HUES64 (cell line): ENCODE measurements around the gene C11orf42. TPM values are rescaled to one million over a fixed set of nuclear protein-coding genes. Genes with fewer than 3 reads are reported as not detected.

Source experiments
- H3K27ac ChIP-seq: 2 replicates; pipeline ENCODE4 v1.7.0; 2013; ENCODE audit warnings: low read depth, low read length, inconsistent platforms
- H3K27me3 ChIP-seq: 2 replicates; pipeline ENCODE4 v1.6.1; 2013; ENCODE audit warnings: mild to moderate bottlenecking, low read length; ENCODE audit not compliant: insufficient read depth
- H3K36me3 ChIP-seq: 2 replicates; pipeline ENCODE4 v1.6.1; 2013; ENCODE audit warnings: mild to moderate bottlenecking, low read length; ENCODE audit not compliant: insufficient read depth
- H3K4me1 ChIP-seq: 2 replicates; pipeline ENCODE4 v1.6.1; 2013; ENCODE audit warnings: mild to moderate bottlenecking, low read length, moderate library complexity; ENCODE audit not compliant: insufficient read depth
- H3K4me3 ChIP-seq: 2 replicates; pipeline ENCODE4 v1.5.1; 2013; ENCODE audit warnings: mild to moderate bottlenecking, low read length, moderate library complexity
- H3K9ac ChIP-seq: 2 replicates; pipeline ENCODE4 v1.6.1; 2013; ENCODE audit warnings: mild to moderate bottlenecking, low read depth, low read length
- H3K9me3 ChIP-seq: 2 replicates; pipeline ENCODE4 v1.6.1; 2013; ENCODE audit warnings: low read depth, low read length; ENCODE audit not compliant: insufficient read depth
- WGBS: fragments of 150-250, 120-280 bp; methylation state at CpG from one replicate; pipeline ENCODE4 v1.1.7; 2013; ENCODE audit warnings: missing lambda C conversion rate; 5-methylcytosine and 5-hydroxymethylcytosine counted together
- polyA plus RNA-seq, 2 experiments: library from polyadenylated mRNA; stranded (reverse); fragments of 50-300 nt; gene quantifications; one replicate each; pipeline ENCODE4 v1.2.3, GENCODE V29; 2013

C11orf42 gene
- polyA plus RNA-seq (2013, experiment 1 of 2), result not detected
- polyA plus RNA-seq (2013, experiment 2 of 2), result not detected

DNA sequence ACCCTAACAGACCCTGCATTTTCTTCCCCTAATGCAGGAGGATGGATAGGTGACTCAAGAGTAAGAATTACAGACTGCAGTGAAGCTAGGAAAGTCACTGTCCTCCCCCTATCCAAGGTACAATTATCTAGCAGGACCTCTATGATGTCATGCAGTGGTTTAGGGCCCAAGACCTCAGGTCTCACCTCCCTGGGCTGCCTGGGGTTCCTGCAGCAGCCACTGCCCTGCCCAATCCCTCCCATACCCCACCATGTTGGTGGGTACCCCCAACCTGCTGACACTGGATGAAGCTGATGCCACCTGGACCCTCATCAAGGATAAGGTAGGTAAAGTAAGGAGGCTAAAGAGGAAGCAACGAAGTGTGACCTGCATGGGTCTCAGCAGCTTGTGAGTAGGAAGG, at the start of gene C11orf42:
Gene C11orf42 (plus strand): TSS at position 192 of the 400 bp plus-strand sequence. CDS start 59 bp downstream, at position 251.
- peaks cover 10% of the 10 kb centered on the region for H3K36me3 ChIP-seq
- no peak within 1 kb of the TSS for H3K4me3 ChIP-seq
- H3K9ac ChIP-seq, result no peak within 1 kb of the TSS
- H3K9me3 ChIP-seq, result no peaks in the 10 kb centered on the region
- no peak within 1 kb of the TSS for H3K27ac ChIP-seq
- H3K4me1 ChIP-seq, result no peaks in the 10 kb centered on the region
- no peaks in the 10 kb centered on the region for H3K27me3 ChIP-seq
- 100% methylated on average over 1 of the region's 1 CpG for WGBS

DNA sequence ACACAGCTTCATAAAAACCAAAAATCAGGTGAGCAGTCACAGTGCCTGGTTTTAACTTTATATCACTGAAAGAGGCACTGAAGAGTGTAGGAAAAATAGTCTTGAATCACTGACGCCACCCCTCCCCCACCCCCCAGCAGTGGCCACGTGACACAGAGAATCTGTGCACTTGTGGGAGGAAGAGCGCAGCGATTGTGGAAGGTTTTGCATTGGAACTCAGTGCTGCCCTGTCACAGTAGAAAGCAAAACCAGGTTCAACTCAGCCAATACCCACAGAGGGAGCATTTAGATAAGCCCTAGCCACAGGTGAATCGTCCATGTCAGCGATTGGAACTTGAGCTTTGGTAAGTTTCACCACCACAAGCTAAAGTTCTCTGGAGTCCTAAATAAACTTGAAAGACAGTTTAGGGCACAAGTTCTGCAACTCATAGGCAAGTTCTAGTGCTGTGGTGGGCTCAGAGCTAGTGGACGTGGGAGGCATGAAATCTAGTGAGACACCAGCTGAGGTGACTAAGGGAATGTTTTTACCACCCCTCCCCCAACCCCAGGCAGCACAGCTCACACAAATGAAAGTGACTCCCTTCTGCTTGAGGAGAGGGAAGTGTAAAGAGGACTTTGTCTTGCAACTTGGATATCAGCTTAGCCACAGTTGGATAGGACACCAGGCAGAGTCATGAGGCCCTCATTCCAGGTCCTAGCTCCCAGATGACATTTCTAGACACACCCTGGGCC, 48.6 kb upstream of the C11orf42 start:
- H3K9ac ChIP-seq, result no peak overlapping the region
- no peak overlapping the region for H3K4me3 ChIP-seq
- no peak overlapping the region for H3K27ac ChIP-seq
- H3K4me1 ChIP-seq, result peaks cover 4% of the 10 kb centered on the region; the same call in 1 of the 2 replicates
- no peaks in the 10 kb centered on the region for H3K36me3 ChIP-seq
- WGBS, result 79% methylated on average over 7 of the region's 7 CpGs
- no peaks in the 10 kb centered on the region for H3K9me3 ChIP-seq
- H3K27me3 ChIP-seq, result peaks cover 26% of the 10 kb centered on the region

DNA sequence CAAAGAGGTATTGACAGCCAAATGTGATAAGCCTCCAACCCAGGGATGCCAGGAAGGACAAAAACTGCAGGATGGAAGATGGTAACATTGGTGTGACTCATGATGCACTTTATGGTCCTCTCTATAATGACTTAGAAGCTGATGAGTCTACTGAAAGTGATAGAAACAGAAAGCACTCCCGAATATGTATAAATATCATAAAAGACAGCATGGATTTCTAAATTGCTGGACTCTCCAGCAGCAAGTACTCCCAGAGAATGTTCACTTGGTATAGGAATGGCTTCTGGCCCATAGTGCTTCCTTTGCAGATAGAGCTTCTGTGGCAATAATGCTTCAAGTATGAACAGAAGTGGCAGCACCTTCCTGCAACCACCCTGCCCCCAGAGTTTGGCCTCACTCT, 35.1 kb upstream of the C11orf42 start, which contains the start of gene OR52B2:
Gene OR52B2 (minus strand): TSS at position 101 of the 400 bp plus-strand sequence. CDS start 0 bp downstream, at position 101.
- 83% methylated on average over 1 of the region's 1 CpG for WGBS
- Histone ChIP-seq H3K4me1 (no peaks in the 10 kb centered on the region), H3K27ac (no peak within 1 kb of the TSS), H3K4me3 (no peak within 1 kb of the TSS), H3K27me3 (no peaks in the 10 kb centered on the region), H3K36me3 (no peaks in the 10 kb centered on the region), H3K9me3 (no peaks in the 10 kb centered on the region), H3K9ac (no peak within 1 kb of the TSS)

DNA sequence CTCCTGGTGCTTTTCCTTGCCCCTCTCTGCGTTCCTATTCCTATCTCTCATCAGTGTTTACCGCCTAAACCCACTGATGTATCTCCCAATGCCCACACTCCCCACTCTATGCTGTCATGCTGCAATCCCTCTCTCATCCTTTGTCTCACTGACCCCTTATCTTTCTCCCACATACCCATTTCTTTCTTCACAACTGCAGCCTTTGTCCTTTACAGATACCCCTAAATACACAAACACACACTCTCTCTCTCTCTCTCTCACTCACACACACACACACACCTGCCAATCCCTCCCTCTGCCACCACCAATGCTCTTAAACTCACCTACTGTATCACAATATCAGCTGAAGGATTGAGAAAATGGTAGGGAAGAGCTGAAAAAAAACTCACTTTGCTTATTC, 29.9 kb upstream of the C11orf42 start:
- Histone ChIP-seq H3K36me3 (no peaks in the 10 kb centered on the region), H3K4me1 (no peaks in the 10 kb centered on the region), H3K9me3 (peaks cover 3% of the 10 kb centered on the region; the same call in 1 of the 2 replicates), H3K27ac (no peak overlapping the region), H3K4me3 (no peak overlapping the region), H3K27me3 (no peaks in the 10 kb centered on the region), H3K9ac (no peak overlapping the region)
- 79% methylated on average over 2 of the region's 2 CpGs for WGBS

DNA sequence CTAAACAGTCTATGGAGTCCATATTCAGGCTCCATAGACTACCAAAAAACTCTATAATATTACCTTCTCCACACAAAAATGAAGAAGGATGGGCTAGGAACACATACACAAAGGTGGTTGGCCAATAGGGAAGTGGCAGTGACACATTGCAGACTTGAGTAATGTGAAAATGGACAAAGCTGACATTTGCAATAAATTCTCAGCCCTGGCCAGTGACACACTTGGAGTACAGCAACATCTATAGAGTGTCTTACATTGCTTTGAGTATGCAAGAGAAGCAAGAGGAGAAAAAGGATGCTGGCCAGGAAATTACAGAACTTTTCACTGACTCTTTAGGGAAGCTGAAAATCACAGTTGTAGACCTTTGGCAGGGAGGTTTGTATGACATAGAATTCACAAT, 13.6 kb upstream of the C11orf42 start:
- H3K27ac ChIP-seq, result no peak overlapping the region
- no peaks in the 10 kb centered on the region for H3K4me1 ChIP-seq
- H3K9me3 ChIP-seq, result no peaks in the 10 kb centered on the region
- no peaks in the 10 kb centered on the region for H3K27me3 ChIP-seq
- no peak overlapping the region for H3K4me3 ChIP-seq
- H3K36me3 ChIP-seq, result no peaks in the 10 kb centered on the region
- no peak overlapping the region for H3K9ac ChIP-seq

DNA sequence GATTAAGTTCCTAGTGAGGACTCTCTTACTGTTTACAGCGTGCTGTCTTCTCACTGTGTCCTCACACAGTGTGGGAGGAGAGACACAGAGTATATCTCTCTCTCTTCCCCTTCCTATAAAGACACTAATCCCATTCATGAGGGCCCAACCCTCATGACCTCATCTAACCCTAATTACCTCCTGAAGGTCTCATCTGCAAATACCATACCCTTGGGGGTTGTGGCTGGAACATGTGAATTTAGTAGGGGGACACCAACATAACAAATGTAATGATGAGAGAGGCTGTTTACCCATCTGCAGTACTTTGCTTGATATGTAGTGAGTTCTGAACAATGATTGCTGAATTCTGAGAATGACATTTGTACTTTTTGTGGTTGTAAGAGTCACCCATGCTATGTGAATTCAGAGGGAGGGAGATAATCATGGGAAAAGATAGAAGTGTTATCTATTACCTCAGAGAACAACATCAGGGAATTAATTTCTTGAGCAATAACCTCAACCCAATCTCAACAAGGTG, 11.2 kb upstream of the C11orf42 start:
- H3K27ac ChIP-seq, result no peak overlapping the region
- 100% methylated on average over 1 of the region's 1 CpG for WGBS
- H3K4me1 ChIP-seq, result no peaks in the 10 kb centered on the region

DNA sequence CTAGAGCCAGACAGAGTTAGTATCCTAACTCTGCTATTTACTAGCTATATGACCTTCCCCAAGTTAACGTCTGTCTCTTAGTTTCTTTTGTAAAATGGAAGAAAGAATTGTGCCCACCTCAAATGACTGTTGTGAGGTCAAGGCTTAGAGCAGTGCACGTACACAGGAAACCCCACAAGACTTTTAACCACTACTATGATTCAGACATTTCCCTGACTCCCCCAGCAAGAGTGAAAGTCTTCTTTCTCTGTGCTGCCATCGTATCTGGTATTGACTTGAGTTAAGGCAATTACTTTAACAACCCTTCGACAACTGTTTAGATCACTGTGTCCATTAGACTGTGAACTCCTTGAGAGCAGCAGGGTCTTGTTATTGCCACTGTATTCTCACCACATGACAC, 9.0 kb upstream of the C11orf42 start:
- H3K4me3 ChIP-seq, result no peak overlapping the region
- H3K27ac ChIP-seq, result no peak overlapping the region
- H3K4me1 ChIP-seq, result no peaks in the 10 kb centered on the region
- no peak overlapping the region for H3K9ac ChIP-seq
- no peaks in the 10 kb centered on the region for H3K36me3 ChIP-seq
- 64% methylated on average over 3 of the region's 4 CpGs for WGBS
- H3K27me3 ChIP-seq, result no peaks in the 10 kb centered on the region
- no peaks in the 10 kb centered on the region for H3K9me3 ChIP-seq

More for the DNA sequence above, 11.2 kb upstream of the C11orf42 start:
- H3K9ac ChIP-seq, result no peak overlapping the region
- no peaks in the 10 kb centered on the region for H3K9me3 ChIP-seq
- no peaks in the 10 kb centered on the region for H3K27me3 ChIP-seq
- no peaks in the 10 kb centered on the region for H3K36me3 ChIP-seq
- H3K4me3 ChIP-seq, result no peak overlapping the region

- Histone ChIP-seq H3K4me1 (no peaks in the 10 kb centered on the region), H3K9me3 (no peaks in the 10 kb centered on the region), H3K27ac (no peak overlapping the region), H3K9ac (no peak overlapping the region), H3K36me3 (no peaks in the 10 kb centered on the region), H3K27me3 (no peaks in the 10 kb centered on the region), H3K4me3 (no peak overlapping the region)
- 84% methylated on average over 4 of the region's 4 CpGs for WGBS
Measured at GRCh38 chr11:6197466-6198200, 7.7 kb upstream of the C11orf42 start.

DNA sequence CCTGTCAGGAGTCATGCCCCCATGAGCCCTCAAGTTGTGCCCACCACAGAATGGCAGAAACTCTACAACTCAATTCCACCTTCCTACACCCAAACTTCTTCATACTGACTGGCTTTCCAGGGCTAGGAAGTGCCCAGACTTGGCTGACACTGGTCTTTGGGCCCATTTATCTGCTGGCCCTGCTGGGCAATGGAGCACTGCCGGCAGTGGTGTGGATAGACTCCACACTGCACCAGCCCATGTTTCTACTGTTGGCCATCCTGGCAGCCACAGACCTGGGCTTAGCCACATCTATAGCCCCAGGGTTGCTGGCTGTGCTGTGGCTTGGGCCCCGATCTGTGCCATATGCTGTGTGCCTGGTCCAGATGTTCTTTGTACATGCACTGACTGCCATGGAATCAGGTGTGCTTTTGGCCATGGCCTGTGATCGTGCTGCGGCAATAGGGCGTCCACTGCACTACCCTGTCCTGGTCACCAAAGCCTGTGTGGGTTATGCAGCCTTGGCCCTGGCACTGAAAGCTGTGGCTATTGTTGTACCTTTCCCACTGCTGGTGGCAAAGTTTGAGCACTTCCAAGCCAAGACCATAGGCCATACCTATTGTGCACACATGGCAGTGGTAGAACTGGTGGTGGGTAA, 6.1 kb upstream of the C11orf42 start, which contains the start of gene OR52W1:
Gene OR52W1 (plus strand): TSS at position 51 of the 637 bp plus-strand sequence. CDS start 0 bp downstream, at position 51.
- no peaks in the 10 kb centered on the region for H3K36me3 ChIP-seq
- no peaks in the 10 kb centered on the region for H3K9me3 ChIP-seq
- H3K4me3 ChIP-seq, result no peak within 1 kb of the TSS
- 96% methylated on average over 5 of the region's 5 CpGs for WGBS
- H3K9ac ChIP-seq, result no peak within 1 kb of the TSS
- no peak within 1 kb of the TSS for H3K27ac ChIP-seq
- H3K4me1 ChIP-seq, result no peaks in the 10 kb centered on the region
- no peaks in the 10 kb centered on the region for H3K27me3 ChIP-seq

DNA sequence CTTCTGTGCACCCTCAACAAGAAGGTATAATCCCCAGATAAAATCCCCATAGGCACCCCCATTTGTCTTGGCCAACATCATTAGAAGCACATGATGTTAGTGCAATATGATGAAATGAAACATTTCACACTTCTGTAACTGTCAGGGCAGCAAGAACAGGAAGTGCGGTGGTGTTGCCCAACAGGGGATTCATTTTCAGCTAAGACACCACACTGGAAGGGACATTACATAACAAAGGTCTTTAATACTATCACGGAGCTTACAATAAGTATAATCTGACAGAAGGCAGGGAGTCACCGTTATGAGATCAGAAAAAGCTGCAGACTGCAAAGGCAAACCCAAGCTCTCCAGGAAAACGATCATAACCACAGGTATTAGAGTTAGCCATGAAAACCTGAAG, 4.4 kb upstream of the C11orf42 start:
- 79% methylated on average over 4 of the region's 4 CpGs for WGBS
- no peaks in the 10 kb centered on the region for H3K36me3 ChIP-seq
- no peaks in the 10 kb centered on the region for H3K9me3 ChIP-seq
- no peak overlapping the region for H3K9ac ChIP-seq
- H3K27me3 ChIP-seq, result no peaks in the 10 kb centered on the region
- no peak overlapping the region for H3K4me3 ChIP-seq
- no peak overlapping the region for H3K27ac ChIP-seq
- H3K4me1 ChIP-seq, result no peaks in the 10 kb centered on the region

DNA sequence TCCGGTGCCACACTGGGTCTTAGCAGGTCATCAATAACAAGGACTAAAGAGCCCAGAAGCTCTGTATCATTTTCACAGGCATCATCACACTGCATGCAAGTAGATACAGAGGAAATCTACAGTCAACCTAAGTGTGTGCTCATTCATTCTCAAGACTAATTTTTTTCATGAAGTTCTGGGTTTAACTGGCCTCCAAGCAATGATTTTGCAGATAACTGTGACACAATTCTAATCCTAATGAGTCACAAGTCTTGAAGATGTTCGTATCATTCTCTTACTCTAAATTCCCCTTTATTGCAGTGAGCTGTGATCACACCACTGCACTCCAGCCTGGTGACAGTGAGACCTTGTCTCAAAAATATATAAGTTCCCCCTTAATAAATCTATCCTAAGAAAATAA, 3.9 kb upstream of the C11orf42 start:
- H3K9me3 ChIP-seq, result no peaks in the 10 kb centered on the region
- H3K4me3 ChIP-seq, result no peak overlapping the region
- H3K27me3 ChIP-seq, result no peaks in the 10 kb centered on the region
- H3K4me1 ChIP-seq, result no peaks in the 10 kb centered on the region
- WGBS, result 95% methylated on average over 2 of the region's 2 CpGs
- no peak overlapping the region for H3K27ac ChIP-seq
- H3K9ac ChIP-seq, result no peak overlapping the region
- no peaks in the 10 kb centered on the region for H3K36me3 ChIP-seq
